Suprapubic skin (tissue), 4 donors: ENCODE data around the gene PANK4. TPM values are rescaled to one million over a fixed set of nuclear protein-coding genes. Genes with fewer than 3 reads are reported as not detected.

Source experiments
- DNase-seq, 2 donors: peaks; one replicate each; pipeline ENCODE4 v3.0.0-alpha.2; 2019; ENCODE audit warnings: low spot score in 2 of 2
- H3K27ac ChIP-seq: fragments of 200-600 bp; sonication (generic); one replicate; pipeline ENCODE4 v1.5.1; 2019
- H3K27me3 ChIP-seq: fragments of 200-600 bp; sonication (generic); one replicate; pipeline ENCODE4 v1.5.1; 2019
- H3K36me3 ChIP-seq: fragments of 200-600 bp; sonication (generic); one replicate; pipeline ENCODE4 v1.5.1; 2019
- H3K4me1 ChIP-seq: fragments of 200-600 bp; sonication (generic); one replicate; pipeline ENCODE4 v1.5.1; 2019
- H3K4me3 ChIP-seq: fragments of 200-600 bp; sonication (generic); one replicate; pipeline ENCODE4 v1.5.1; 2019; ENCODE audit warnings: mild to moderate bottlenecking
- H3K9me3 ChIP-seq: fragments of 200-600 bp; sonication (generic); one replicate; pipeline ENCODE4 v1.5.1; 2019
- EP300 ChIP-seq: sonication (generic); formaldehyde crosslinking; IDR thresholded peaks from one replicate; pipeline ENCODE4 v1.6.1; 2017; ENCODE audit warnings: antibody characterized with exemption
- POLR2A ChIP-seq, 2 donors: fragments of 450-650 bp; IDR thresholded peaks; one replicate each; pipeline ENCODE4 v1.6.1; 2017; ENCODE audit warnings: antibody characterized with exemption in 2 of 2, mild to moderate bottlenecking in 2 of 2, moderate library complexity in 2 of 2
- POLR2AphosphoS5 ChIP-seq, 3 donors: sonication (generic); formaldehyde crosslinking; IDR thresholded peaks; one replicate each; pipeline ENCODE4 v1.6.1; 2017; ENCODE audit warnings: antibody characterized with exemption in 3 of 3
- WGBS: methylation state at CpG from one replicate; pipeline ENCODE4 v1.1.5; 2018; 5-methylcytosine and 5-hydroxymethylcytosine counted together
- total RNA-seq, 4 donors: library from RNA; depleted of rRNA; stranded (reverse); fragments of >200 nt; gene quantifications; one replicate each; pipeline ENCODE4 v1.1.0, GENCODE V29; 2016
- TF ChIP-seq, protein P1 (sequence below), 2 donors: fragments of 200-600 bp in 1 of 2; fragments of 450-650 bp in 1 of 2; sonication (generic) in 1 of 2; IDR thresholded peaks; one replicate each; pipeline ENCODE4 v1.5.1; 2016 to 2019; ENCODE audit warnings: antibody characterized with exemption in 2 of 2, mild to moderate bottlenecking in 1 of 2, moderate library complexity in 1 of 2

The PANK4 gene
- total RNA-seq, 4 donors from 2014 or later = 17.7 to 36.0 (median 29.7) TPM

DNA sequence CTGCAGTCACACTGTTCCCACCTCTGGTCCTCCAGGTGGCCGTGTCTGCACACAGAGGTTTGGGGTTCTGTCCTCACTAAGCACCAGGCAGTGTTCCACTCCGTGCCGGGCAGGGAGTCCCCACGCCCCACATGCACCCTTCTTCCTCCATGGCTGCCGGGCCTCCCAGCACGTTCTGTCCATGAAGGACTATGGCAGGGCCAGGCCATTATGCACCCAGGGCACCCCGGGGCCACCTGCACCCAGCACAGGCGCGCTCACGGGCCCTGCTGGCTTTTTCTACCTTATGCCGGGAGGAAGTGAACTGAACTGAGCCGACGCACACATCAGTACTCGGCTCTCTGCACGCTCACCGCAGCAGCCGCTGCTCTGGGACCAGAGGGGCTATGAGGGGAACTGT is 10.3 kb downstream of the PANK4 start:
- H3K9me3 ChIP-seq = no peaks in the 10 kb centered on the region
- WGBS = 91% methylated on average over 17 of the region's 17 CpGs
- TF ChIP-seq EP300 (no peak), POLR2AphosphoS5 (IDR thresholded peaks at IDR 0.05) (no peak), POLR2A (IDR thresholded peaks at IDR 0.05) (no peak)
- TF ChIP-seq, protein P1, sequence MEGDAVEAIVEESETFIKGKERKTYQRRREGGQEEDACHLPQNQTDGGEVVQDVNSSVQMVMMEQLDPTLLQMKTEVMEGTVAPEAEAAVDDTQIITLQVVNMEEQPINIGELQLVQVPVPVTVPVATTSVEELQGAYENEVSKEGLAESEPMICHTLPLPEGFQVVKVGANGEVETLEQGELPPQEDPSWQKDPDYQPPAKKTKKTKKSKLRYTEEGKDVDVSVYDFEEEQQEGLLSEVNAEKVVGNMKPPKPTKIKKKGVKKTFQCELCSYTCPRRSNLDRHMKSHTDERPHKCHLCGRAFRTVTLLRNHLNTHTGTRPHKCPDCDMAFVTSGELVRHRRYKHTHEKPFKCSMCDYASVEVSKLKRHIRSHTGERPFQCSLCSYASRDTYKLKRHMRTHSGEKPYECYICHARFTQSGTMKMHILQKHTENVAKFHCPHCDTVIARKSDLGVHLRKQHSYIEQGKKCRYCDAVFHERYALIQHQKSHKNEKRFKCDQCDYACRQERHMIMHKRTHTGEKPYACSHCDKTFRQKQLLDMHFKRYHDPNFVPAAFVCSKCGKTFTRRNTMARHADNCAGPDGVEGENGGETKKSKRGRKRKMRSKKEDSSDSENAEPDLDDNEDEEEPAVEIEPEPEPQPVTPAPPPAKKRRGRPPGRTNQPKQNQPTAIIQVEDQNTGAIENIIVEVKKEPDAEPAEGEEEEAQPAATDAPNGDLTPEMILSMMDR (IDR thresholded peaks at IDR 0.05) = no peak
- H3K4me3 ChIP-seq = no peak overlapping the region
- H3K27me3 ChIP-seq = no peaks in the 10 kb centered on the region
- DNase-seq = no peak
- H3K36me3 ChIP-seq = peaks cover 100% of the 10 kb centered on the region
- no peak overlapping the region for H3K27ac ChIP-seq
- H3K4me1 ChIP-seq = no peaks in the 10 kb centered on the region

DNA sequence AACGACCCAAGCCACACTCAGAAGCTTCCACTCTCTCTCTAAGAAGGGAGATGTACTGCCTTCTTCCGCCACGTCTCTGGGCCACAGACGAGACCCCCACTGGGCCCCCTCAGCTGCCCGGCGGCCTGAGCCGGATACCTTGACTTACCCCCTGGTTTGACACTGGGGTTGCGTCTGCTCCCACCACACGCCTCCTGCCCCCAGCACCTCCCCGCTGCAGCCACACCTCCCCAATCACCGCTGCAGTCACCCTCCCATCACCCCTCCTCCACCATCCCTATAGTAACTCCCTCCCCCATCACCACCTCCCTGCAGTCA is 10.7 kb downstream of the PANK4 start:
- Histone ChIP-seq H3K9me3 (no peaks in the 10 kb centered on the region), H3K27ac (no peak overlapping the region), H3K4me3 (no peak overlapping the region), H3K36me3 (peaks cover 100% of the 10 kb centered on the region), H3K27me3 (no peaks in the 10 kb centered on the region), H3K4me1 (no peaks in the 10 kb centered on the region)
- TF ChIP-seq EP300 (no peak), POLR2A (IDR thresholded peaks at IDR 0.05) (no peak), POLR2AphosphoS5 (IDR thresholded peaks at IDR 0.05) (no peak)
- TF ChIP-seq, protein P1 (IDR thresholded peaks at IDR 0.05) = no peak
- DNase-seq = no peak
- 92% methylated on average over 10 of the region's 11 CpGs for WGBS

DNA sequence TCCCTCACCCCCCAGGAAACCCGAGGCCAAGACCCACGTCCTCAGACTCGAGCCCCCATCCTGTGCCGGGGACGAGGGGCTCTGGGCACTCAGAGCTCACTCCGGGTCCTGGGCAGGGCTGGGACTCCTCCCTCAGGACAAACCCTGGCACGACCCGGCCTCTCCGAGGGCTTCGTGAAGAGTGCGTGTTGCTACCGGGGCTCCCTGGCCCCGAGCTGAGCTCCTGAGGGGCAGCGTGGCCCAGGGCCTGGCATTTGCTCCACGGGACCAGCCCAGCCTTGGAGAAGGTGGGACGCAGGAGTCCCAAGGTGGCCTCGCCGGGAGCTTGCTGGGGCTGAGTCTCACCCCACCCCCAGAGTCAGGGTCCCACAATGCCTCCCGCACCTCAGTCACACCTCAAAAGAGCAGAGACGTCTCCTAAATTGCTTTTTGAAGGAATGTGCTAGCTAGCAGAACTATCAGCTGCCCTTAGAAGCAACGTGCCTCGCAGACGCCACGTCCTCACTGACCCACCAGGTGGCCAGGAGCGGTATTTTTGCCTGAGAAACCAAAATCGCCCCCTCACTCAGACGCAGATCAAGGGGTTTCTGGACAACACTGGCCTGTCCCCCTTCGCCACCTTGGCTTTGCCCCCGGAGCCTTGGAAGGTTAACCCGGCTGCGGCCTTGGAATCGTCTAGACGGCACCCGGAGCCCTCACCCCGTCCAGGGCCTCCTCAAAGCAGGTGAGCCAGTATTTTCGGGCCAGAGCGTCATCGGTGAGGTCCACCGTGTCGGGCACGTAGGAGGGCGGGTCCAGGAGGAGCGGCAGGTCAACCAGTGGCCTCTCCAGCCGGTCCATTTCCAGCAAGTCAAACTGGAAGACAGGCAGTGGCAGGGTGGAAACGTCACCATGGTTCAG is 11.3 kb downstream of the PANK4 start:
- Histone ChIP-seq H3K4me1 (no peaks in the 10 kb centered on the region), H3K27ac (no peak overlapping the region), H3K9me3 (no peaks in the 10 kb centered on the region), H3K27me3 (no peaks in the 10 kb centered on the region), H3K36me3 (peaks cover 100% of the 10 kb centered on the region), H3K4me3 (no peak overlapping the region)
- TF ChIP-seq POLR2A (IDR thresholded peaks at IDR 0.05) = no peak
- no peak for TF ChIP-seq POLR2AphosphoS5 (IDR thresholded peaks at IDR 0.05)
- TF ChIP-seq, protein P1 (IDR thresholded peaks at IDR 0.05) = no peak
- no peak for TF ChIP-seq EP300
- no peak for DNase-seq
- 97% methylated on average over 20 of the region's 45 CpGs for WGBS

DNA sequence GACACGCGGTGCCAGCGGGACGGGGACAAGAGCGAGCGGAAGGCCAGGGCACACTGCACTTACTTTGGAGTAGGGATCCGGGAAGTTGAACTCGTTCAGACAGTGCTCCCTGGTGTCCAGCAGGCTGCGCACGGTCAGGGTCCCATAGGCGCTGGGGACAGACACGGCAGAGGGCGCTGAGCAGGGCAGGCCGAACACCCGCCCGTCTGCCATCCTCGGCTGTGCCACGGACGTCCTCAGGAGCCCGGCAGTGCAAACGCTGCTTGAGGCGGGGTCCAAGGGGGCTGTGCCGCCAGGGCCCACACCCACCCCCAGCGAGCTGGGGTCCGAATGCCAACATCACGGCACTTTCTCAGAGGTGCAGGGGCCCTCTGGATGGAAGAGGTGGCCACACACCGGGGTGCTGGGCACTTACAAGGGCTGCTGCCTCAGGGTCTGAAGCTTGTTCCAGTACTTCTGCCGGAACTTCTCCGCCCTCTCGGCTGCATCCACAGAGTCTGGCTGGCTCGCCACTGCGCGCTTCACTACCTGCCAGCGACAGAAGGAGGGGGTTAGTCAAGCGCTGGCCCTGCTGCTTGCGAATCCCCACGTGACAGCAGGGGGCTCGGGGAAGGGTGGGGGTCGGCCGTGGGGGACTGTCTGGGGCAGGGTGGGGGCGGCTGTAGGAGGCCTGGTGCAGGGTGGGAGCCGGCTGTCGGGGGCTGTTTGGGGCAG is 12.3 kb downstream of the PANK4 start:
- Histone ChIP-seq H3K9me3 (no peaks in the 10 kb centered on the region), H3K27ac (no peak overlapping the region), H3K4me3 (no peak overlapping the region), H3K27me3 (no peaks in the 10 kb centered on the region), H3K4me1 (no peaks in the 10 kb centered on the region), H3K36me3 (peaks cover 100% of the 10 kb centered on the region)
- TF ChIP-seq POLR2A (IDR thresholded peaks at IDR 0.05) (no peak), POLR2AphosphoS5 (IDR thresholded peaks at IDR 0.05) (no peak), EP300 (no peak)
- TF ChIP-seq, protein P1 (IDR thresholded peaks at IDR 0.05) = no peak
- DNase-seq = no peak
- 94% methylated on average over 12 of the region's 43 CpGs for WGBS

DNA sequence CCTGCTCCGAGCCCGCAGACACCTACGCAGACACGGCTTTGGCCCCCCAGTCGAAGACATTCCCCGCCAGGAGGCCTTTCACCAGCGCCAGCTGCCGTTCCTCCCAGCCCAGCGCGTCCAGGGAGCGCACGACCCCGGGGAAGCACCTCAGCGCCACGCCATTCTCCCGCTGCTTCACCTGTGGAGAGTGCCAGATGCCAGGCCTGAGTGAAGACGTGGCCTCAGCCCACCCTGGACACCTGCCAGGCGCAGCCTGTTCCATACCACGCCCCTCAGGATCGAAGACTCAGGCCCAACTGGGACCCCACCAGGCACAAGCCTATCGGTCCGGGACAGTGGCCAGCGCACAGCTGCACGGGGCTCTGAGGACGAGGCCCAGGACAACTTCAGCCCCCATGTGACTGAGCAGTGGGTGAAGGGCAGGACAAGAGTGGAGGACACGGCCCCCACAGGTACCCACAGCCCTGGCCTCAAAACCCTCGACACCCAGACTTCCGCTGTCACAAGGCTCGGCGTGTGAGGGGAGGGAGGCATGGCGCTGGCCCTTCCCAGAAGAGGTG is 13.5 kb downstream of the PANK4 start:
- H3K9me3 ChIP-seq = no peaks in the 10 kb centered on the region
- peaks cover 100% of the 10 kb centered on the region for H3K36me3 ChIP-seq
- no peaks in the 10 kb centered on the region for H3K4me1 ChIP-seq
- H3K27me3 ChIP-seq = no peaks in the 10 kb centered on the region
- H3K27ac ChIP-seq = no peak overlapping the region
- no peak for DNase-seq
- no peak for TF ChIP-seq EP300
- TF ChIP-seq, protein P1 (IDR thresholded peaks at IDR 0.05) = no peak
- no peak for TF ChIP-seq POLR2AphosphoS5 (IDR thresholded peaks at IDR 0.05)
- TF ChIP-seq POLR2A (IDR thresholded peaks at IDR 0.05) = no peak
- 94% methylated on average over 13 of the region's 31 CpGs for WGBS
- H3K4me3 ChIP-seq = no peak overlapping the region
